ENCODE data around the gene CBLN3.
"Not testable (repeated sequence)": the region's sequence is repeated elsewhere in the genome, so short reads cannot be mapped to it uniquely, and the experiment has no call there.

CBLN3 gene

DNA sequence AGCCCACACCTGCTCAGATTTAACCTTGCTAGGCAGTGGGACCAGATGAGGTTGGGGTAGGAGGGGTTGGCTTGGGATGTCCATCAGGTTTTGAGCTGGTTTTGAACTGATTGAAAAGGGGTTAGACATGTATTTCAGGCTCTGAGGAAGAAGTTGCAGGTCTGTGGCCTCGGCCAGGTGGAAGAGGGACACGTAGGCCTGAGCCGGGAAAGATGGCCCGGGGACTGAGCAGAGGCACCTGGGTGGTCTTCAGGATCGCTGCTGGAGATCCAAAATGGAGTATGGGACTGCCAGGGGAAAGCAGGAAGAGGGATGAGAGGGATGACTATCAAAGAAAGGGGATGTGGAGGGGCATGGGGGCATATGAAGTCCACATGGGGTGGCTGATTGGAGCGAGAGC, 23.1 kb downstream of the CBLN3 start:
- DNase-seq (ENCODE audit: low read depth in 2 of 3, low spot score in 1 of 3) = no peak

GRCh38 chr14:24404814-24405213, 24.7 kb downstream of the CBLN3 start:
- DNase-seq (ENCODE audit: low read depth in 2 of 3, low spot score in 1 of 3) = no peak

DNA sequence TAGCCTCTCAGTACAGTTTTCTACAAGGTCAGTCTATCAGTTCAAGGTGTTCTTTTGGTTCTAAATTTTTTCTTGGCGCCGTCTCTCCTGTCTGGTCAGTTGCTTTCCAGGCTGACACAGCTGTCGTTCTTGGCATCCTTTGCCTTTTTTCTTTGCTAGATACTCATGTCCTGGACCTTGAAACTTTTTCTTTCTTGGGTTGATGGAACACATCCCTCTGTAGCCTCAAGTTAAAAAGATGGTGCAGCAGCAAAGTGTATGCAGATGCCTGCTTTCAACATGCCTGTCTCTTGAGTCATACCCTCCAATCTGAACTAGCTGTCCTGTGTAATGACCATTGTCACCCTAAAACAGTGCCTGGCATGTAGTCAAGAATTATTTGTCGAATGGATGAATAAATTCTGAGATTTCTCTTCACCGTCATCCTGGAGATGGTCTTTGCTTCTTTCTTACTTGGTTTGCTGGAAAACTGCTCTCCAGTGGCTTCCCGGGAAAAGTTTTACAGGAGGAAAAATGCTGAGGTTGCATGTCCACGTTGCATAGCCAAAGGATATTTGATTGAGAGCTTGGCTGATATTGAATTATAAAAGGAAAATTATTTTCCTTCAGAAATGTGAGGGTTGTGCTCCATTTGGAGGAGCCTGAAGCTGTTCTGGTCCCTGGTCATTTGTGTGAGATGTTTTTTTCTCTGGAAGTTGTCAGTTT, 26.0 kb downstream of the CBLN3 start:
- no peak for DNase-seq (ENCODE audit: low read depth in 2 of 3, low spot score in 1 of 3)

DNA sequence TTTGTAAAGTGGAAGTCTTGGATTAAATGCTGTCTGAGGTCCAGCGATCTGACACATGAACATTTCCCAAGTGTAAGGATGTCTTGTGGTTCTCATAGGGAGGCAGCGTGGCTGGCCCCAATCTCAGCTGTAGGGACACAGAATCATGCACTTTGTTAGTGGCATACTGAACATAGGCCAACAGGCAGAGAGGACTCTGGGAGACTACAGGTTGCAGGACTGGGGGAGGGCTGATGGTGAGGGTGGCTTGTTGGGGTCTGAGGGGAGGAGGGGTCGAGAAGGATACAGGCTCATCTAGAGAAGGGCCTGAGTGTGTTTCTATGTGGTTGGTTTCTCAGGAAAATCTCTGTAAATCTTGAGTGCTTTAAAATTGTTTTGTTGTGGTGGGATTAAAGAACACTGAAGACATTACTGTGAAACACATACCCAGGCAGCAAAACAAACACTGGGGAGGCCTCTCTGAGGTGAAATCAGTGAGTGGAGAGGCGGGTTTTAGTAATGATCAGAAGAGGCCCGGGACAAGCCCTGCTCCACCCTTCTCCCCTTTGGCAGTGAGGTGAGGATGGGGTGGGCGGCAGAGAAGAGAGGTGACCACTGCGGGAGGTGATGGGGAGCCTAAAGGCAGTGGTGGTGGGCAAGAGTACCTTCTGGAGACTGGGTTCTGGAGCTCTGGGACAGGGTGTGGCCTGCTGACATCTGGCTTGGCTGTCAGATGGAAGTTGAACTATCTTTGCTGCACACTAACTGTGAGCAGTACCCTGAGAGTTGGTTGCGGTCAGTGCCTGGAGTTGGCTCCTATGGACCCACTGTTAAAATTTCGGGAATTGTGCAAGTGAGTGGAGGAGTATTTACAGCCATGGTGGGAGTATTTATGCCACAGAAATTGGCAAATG, 27.4 kb downstream of the CBLN3 start:
- no peak for DNase-seq (ENCODE audit: low read depth in 2 of 3, low spot score in 1 of 3)

GRCh38 chr14:24399999-24400718, 29.3 kb downstream of the CBLN3 start:
- no peak for DNase-seq (ENCODE audit: low read depth in 2 of 3, low spot score in 1 of 3)

DNA sequence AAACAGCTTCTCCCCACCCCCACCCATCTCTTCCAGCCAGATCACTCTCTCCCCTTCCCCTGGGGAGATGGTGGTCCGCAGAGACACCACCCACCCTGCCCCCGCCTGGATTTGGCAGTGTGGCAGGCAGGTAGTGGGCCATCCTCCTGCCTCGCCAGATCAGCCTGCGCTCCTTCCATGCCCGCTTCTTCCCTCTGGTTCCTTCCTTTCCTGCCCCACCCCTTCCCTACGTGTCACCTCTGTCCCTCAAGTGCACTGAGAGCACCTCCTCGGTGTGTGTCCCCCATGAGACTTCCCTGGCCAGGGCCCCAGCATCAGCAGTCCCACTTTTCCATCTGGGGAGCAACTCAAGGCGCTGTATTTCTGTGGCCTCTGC, 30.0 kb downstream of the CBLN3 start:
- DNase-seq (ENCODE audit: low read depth in 2 of 3, low spot score in 1 of 3) = no peak

DNA sequence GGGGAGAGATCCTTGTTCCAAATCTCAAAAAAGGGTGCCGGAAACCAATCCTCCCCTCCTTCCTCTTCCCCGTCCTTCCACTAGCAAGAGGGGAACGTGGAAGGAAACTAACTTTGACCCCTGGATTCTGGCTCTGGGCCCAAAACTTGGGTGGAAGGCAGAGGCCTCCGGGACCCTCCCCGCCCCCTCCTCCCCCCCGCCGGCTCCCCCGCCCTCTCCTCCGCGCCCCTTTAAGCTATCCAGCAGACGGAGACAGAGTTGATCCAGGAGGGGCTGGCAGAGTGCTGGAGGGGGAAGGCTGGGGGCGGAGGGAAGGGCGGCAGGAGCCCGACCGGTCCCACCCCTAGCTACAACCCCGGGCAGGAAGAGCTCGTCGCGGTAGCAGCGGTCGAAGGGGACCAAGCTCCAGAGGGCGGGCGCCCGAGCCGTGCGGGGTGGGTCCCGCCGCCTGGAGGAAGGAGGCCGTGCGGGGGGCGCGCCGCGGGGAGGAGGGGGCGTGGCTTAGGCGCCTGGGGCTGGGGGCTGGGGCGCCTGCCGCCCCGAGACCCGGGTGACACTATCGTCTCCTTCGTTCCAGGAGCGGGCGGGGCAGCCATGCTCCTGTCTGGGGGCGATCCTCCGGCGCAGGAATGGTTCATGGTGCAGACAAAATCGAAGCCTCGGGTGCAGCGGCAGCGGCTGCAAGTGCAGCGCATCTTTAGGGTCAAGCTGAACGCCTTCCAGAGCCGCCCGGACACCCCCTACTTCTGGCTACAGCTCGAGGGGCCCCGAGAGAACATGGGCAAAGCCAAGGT, 30.6 kb downstream of the CBLN3 start, which contains the start of gene NYNRIN:
TSS of gene NYNRIN (plus strand) at position 351 of the 794 bp plus-strand sequence. CDS start at position 595, 244 bp downstream.
- DNase-seq (ENCODE audit: low read depth in 2 of 3, low spot score in 1 of 3) = no peak

DNA sequence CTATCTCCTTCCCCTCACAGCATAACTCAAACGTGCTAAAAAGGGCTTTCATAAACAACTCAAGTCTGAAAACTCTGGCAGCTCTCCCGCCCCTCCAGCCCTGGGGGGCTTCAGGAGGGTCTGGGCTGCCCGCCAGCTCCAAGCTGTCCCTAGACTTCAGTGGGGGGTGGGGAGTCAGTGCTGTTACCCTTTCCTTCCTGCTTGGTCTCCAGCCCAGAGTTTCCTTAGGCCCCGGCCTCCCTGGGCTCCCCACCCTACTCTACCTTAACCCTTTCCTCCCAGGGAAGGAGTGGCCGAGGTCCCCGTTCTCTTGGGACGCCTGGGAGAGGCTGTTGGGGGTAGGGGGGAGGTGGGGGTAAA, 31.2 kb downstream of the CBLN3 start:
- DNase-seq (ENCODE audit: low read depth in 2 of 3, low spot score in 1 of 3) = no peak

- DNase-seq (ENCODE audit: low read depth in 2 of 3, low spot score in 1 of 3) = no peak
Measured at GRCh38 chr14:24397639-24398292, 31.7 kb downstream of the CBLN3 start.

DNA sequence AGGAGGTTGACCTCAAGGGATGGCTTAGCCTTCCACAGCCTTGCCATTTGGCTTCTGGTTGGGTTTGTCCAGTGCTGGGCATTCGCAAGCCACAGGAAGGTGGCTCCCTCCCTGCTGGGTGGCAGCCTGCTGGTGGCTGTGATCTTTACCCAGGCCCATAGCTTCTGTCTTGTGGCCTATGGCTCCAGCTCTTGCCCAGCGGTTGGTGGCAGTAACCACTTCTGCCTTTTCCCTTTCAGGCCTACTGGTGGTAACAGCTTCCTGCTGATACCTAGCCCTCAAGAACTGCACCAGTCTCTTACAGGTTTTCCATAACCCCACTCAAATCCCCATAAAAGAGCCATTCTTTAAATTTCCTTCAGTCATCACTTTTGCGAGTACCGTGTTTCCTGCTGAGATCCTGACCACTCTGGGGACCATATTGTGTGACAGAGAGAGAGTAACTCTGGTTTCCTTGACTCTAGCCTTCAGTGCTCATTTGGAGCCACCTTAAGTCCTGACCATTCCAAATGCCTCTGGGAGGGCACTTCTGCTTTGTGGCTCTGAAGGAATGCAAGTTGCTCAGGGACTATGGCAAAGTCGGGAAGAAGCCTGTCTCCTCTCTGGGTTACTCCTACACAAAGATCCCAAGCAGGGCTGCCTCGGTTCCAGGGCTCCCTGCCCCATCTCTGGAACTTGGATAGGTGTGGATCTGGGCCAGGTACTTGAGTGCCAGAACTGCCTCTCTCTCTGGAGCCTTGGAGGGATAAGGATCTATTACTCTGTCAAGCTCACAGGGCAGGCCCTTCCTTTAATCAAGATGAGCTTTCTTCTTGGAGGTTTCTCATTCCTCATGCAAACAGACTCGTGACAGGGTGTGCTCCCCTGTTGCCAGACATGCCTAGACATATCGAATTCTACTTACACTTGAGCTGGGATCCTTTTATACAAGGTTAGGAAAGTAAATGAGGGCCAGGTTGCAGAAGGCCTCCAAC, 33.6 kb downstream of the CBLN3 start:
- DNase-seq (ENCODE audit: low read depth in 2 of 3, low spot score in 1 of 3) = no peak

DNA sequence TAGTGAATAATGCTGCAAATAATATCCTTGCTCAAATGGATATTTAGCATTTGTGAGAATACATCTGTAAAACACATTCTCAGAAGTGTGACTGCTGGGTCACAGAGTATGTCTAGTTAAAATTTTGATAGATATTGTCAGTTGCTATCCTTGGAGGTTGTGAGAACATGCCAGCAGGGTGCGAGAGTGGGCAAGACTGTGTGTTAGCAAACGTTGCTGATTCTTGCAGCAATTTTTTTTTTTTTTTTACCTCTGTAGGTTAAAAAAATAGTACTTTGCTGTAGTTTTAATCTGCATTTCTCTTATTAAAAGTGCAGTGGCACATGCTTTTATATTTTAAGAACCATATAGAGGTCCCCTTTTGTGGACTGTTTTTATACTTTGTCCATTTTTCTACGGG, 35.2 kb downstream of the CBLN3 start:
- DNase-seq (ENCODE audit: low read depth in 2 of 3, low spot score in 1 of 3) = no peak

DNA sequence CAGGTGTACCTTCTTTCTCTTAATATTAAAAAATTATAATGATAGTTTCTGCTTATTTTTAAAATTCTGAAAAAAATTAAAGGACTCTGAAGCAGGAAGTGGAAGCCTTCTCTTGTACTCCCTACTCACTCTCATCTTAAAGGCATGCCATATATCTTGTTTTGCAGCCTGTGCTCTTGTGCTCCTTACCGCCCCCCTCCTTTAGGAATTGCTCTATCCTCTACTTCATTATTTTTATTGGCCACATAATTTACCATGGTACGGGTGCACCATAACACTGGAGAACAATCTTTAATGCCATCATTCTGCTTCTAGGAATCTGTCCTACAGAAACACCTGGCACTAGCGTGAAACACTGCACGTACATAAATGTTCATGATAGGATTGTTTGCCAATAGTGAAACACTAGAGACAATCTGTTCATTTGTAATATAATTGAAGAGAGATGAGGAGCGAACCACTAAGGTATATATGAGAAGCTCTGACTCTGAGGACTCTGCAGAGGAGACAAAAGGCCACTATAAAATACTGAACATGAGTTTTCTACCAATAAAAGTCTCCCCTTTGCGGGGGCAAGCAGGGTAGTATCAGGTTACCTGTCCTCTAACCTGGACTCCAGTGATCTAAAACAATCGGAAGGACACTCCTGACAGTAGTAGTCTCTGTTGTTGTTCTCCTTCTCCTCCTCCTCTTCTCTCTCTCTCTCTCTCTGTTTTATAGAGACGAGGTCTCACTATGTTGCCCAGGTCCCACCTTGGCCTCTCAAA, 37.0 kb downstream of the CBLN3 start:
- no peak for DNase-seq (ENCODE audit: low read depth in 2 of 3, low spot score in 1 of 3)

DNA sequence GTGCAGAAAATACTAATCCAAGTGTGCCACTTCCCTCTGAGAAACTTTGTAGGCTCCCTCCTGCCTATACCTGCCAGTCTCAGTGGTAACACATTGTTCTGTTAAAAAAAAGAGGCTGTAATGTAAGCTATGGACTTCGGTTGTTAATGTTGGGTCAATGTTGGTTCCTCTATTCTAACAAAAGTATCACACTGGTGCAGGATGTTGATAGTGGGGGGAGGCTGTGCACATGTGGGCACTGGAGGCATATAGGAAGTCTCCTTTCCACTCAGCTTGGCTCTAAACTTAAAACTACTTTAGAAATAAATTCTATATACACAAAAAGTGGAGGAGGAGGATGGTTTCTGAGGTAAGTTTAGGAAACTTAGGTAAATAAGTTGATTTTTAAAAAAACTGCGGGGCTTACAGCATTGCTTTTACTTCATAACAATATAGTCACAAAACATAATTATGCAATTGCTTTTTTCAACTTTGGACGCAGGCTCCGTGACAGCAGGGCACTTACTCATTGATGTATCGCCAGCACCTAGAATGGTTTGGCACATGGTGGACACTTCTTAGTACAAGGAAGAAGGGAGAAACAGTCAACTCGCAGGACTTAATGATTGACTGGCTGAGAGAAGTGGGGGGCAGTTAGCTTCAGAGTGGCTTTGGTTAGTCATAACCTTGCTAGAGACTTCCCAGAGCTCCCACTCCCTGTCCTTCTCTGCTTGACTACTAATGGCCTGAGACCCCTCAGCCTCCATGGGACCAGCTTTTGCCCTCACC, 38.6 kb downstream of the CBLN3 start:
- DNase-seq (ENCODE audit: low read depth in 2 of 3, low spot score in 1 of 3) = no peak

DNA sequence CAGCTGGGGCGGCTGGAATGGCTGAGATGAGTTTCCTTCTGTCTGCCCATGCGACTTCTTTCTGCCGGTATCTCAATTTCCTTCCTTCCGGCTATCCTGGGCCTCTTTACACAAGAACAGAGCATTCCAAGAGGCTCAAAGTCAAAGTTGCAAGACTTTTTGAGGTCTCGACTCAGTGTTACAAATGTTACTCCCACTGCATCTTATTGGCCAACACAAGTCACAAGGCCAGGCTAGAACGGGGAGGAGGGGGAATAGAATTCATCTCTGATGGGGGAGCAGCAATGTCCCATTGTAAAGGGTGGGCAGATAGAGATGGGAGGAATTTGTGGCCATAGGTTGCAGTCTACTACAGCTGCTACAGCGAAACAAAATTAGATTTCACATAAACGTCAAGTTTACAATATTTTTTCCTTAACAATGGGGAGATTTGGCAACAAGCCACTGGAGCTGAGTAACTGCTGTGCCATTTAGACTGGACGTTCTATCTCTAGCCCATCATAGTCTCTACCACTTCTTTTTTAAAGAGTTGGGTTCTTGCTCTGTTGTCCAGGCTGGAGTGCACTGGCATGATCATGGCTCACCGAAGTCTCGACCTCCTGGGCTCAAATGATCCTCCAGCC, 40.1 kb downstream of the CBLN3 start:
- DNase-seq (ENCODE audit: low read depth in 2 of 3, low spot score in 1 of 3) = no peak

DNA sequence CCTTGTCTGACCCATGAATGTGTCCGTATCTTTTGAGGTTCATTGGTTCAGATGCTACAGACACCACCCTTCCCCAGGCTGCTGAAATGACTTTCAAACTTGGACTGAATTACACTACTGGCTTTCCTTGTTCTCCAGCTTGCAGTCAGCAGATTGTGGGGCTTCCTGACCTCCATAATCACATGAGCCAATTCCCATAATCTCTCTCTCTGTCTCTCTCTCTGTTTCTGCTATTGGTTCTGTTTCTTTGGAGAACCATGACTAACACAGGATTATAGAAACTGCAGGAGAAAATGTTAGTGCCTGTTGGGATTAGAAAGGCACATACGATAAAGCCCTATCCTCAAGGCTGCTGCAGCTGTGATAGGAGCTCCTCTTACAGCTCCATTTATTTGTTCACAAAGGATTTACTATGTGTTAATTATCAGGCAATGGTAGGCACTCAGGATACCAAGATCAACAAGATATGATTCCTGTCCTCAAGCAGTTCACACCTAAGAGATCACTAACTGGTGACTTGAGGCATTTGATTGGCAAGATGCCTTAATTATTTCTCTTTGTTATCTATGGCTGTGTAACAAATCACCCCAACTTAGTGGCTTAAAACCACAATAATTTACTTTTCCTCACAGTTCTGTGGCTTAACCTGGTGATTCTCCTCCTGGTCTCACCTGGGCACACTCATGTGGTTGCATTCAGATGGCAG, 40.8 kb downstream of the CBLN3 start:
- no peak for DNase-seq (ENCODE audit: low read depth in 2 of 3, low spot score in 1 of 3)

- DNase-seq (ENCODE audit: low read depth in 2 of 3, low spot score in 1 of 3) = not testable (repeated sequence)
Measured at GRCh38 chr14:24387579-24387978, 41.9 kb downstream of the CBLN3 start.

- DNase-seq (ENCODE audit: low read depth in 2 of 3, low spot score in 1 of 3) = no peak
Measured at GRCh38 chr14:24387009-24387345, 42.5 kb downstream of the CBLN3 start.

Measured in stimulated activated CD4-positive, alpha-beta T cell treated with anti-CD3 and anti-CD28 coated beads, Interleukin-12 subunit alpha, Interleukin-12 subunit beta, amount 100 ng/mL, for 48 hours (primary cell).